HEK293 (cell line): ENCODE data around the gene TAS2R31.

Experiments used
- CTCF ChIA-PET: fragments of 350-600 bp; formaldehyde crosslinking; extraction: SDS; loops from one replicate; lab custom pipeline; 2021; ENCODE audit warnings: antibody characterized with exemption; lab: Yijun Ruan, JAX
- POLR2A ChIA-PET: fragments of 300-600 bp; formaldehyde crosslinking; extraction: SDS; loops from one replicate; lab custom pipeline; 2020; ENCODE audit warnings: antibody characterized with exemption, inconsistent platforms; lab: Yijun Ruan, JAX
- H3K27ac ChIP-seq: fragments of 200-500 bp; sonication (Bioruptor generic); 2 replicates; pipeline ENCODE4 v1.5.1; 2014; ENCODE audit warnings: low read depth, low read length, control low read depth, inconsistent platforms; ENCODE audit errors: extremely low read depth
- H3K36me3 ChIP-seq, 2 experiments: fragments of 200-500 bp in 1 of 2; sonication (Bioruptor generic) in 1 of 2; 1 replicate in 1 of 2; 2 replicates in 1 of 2; pipeline ENCODE4 v1.5.1; 2014 to 2017; ENCODE audit warnings: inconsistent platforms in 2 of 2, low read length in 2 of 2; ENCODE audit not compliant: control insufficient read depth in 2 of 2, insufficient read depth in 1 of 2
- H3K4me1 ChIP-seq: fragments of 200-500 bp; sonication (Bioruptor generic); 2 replicates; pipeline ENCODE4 v1.5.1; 2014; ENCODE audit warnings: mild to moderate bottlenecking, low read length, inconsistent platforms; ENCODE audit not compliant: control insufficient read depth, insufficient read depth
- H3K4me3 ChIP-seq: 2 replicates; pipeline ENCODE4 v1.5.1; 2011; ENCODE audit warnings: low read depth, mild to moderate bottlenecking, control low read depth, low read length, moderate library complexity
- H3K9me3 ChIP-seq: fragments of 200-500 bp; sonication (Bioruptor generic); 2 replicates; pipeline ENCODE4 v1.5.1; 2014; ENCODE audit warnings: low read depth, low read length, inconsistent platforms; ENCODE audit not compliant: control insufficient read depth, insufficient read depth
- AEBP2 ChIP-seq: fragments of 450-650 bp; formaldehyde crosslinking; IDR thresholded peaks from 2 replicates; pipeline ENCODE4 v1.5.1; 2016; ENCODE audit warnings: missing biosample characterization, missing genetic modification characterization, borderline replicate concordance
- BCL6B ChIP-seq: fragments of 450-650 bp; formaldehyde crosslinking; IDR thresholded peaks from 2 replicates; pipeline ENCODE4 v1.5.1; 2017; ENCODE audit warnings: missing biosample characterization, missing genetic modification characterization
- ELK4 ChIP-seq: IDR thresholded peaks from 2 replicates; pipeline ENCODE4 v1.6.1; 2011; ENCODE audit warnings: mild to moderate bottlenecking, low read depth, low read length, borderline replicate concordance
- HOXA7 ChIP-seq: sonication (generic); formaldehyde crosslinking; IDR thresholded peaks from 2 replicates; pipeline ENCODE4 v1.8.1; 2022; ENCODE audit warnings: missing genetic modification reagents, borderline replicate concordance
- KLF10 ChIP-seq: fragments of 450-650 bp; IDR thresholded peaks from 2 replicates; pipeline ENCODE4 v1.5.1; 2018; ENCODE audit warnings: missing biosample characterization, mild to moderate bottlenecking, missing genetic modification characterization
- OVOL3 ChIP-seq: fragments of 450-650 bp; formaldehyde crosslinking; IDR thresholded peaks from 2 replicates; pipeline ENCODE4 v1.5.1; 2016; ENCODE audit warnings: missing biosample characterization, missing genetic modification characterization
- RBAK ChIP-seq: fragments of 450-650 bp; formaldehyde crosslinking; IDR thresholded peaks from 2 replicates; pipeline ENCODE4 v1.5.1; 2016; ENCODE audit warnings: missing biosample characterization, missing genetic modification characterization
- SP3 ChIP-seq: fragments of 450-650 bp; formaldehyde crosslinking; IDR thresholded peaks from 2 replicates; pipeline ENCODE4 v1.5.1; 2016; ENCODE audit warnings: missing biosample characterization, missing genetic modification characterization
- YY1 ChIP-seq: fragments of 450-650 bp; formaldehyde crosslinking; IDR thresholded peaks from 2 replicates; pipeline ENCODE4 v1.5.1; 2018; ENCODE audit warnings: missing biosample characterization, missing genetic modification characterization
- ZBTB17 ChIP-seq: fragments of 450-650 bp; formaldehyde crosslinking; IDR thresholded peaks from 2 replicates; pipeline ENCODE4 v1.5.1; 2016; ENCODE audit warnings: missing biosample characterization, missing genetic modification characterization
- ZBTB49 ChIP-seq: fragments of 450-650 bp; formaldehyde crosslinking; IDR thresholded peaks from 2 replicates; pipeline ENCODE4 v1.5.1; 2016; ENCODE audit warnings: missing biosample characterization, missing genetic modification characterization, low read depth
- ZBTB8A ChIP-seq: fragments of 450-650 bp; formaldehyde crosslinking; IDR thresholded peaks from 2 replicates; pipeline ENCODE4 v1.5.1; 2016; ENCODE audit warnings: missing biosample characterization, missing genetic modification characterization
- ZEB2 ChIP-seq: fragments of 450-650 bp; formaldehyde crosslinking; IDR thresholded peaks from 2 replicates; pipeline ENCODE4 v1.5.1; 2016; ENCODE audit warnings: missing biosample characterization, missing genetic modification characterization
- ZFP3 ChIP-seq: fragments of 450-650 bp; formaldehyde crosslinking; IDR thresholded peaks from 2 replicates; pipeline ENCODE4 v1.5.1; 2016; ENCODE audit warnings: low read depth, missing biosample characterization, missing genetic modification characterization
- ZFP37 ChIP-seq: fragments of 450-650 bp; formaldehyde crosslinking; IDR thresholded peaks from 2 replicates; pipeline ENCODE4 v1.5.1; 2016; ENCODE audit warnings: missing biosample characterization, missing genetic modification characterization
- ZFP41 ChIP-seq: fragments of 450-650 bp; formaldehyde crosslinking; IDR thresholded peaks from 2 replicates; pipeline ENCODE4 v1.5.1; 2016; ENCODE audit warnings: missing biosample characterization, missing genetic modification characterization, borderline replicate concordance
- ZNF112 ChIP-seq: fragments of 450-650 bp; formaldehyde crosslinking; IDR thresholded peaks from 2 replicates; pipeline ENCODE4 v1.5.0; 2017; ENCODE audit warnings: missing biosample characterization, missing genetic modification characterization
- ZNF18 ChIP-seq: fragments of 450-650 bp; formaldehyde crosslinking; IDR thresholded peaks from 2 replicates; pipeline ENCODE4 v1.5.1; 2016; ENCODE audit warnings: missing biosample characterization, missing genetic modification characterization
- ZNF350 ChIP-seq: fragments of 450-650 bp; formaldehyde crosslinking; IDR thresholded peaks from 2 replicates; pipeline ENCODE4 v1.5.0; 2017; ENCODE audit warnings: missing biosample characterization, mild to moderate bottlenecking, missing genetic modification characterization
- ZNF514 ChIP-seq: fragments of 450-650 bp; formaldehyde crosslinking; IDR thresholded peaks from 2 replicates; pipeline ENCODE4 v1.5.1; 2016; ENCODE audit warnings: missing biosample characterization, missing genetic modification characterization
- ZNF529 ChIP-seq: fragments of 450-650 bp; formaldehyde crosslinking; IDR thresholded peaks from 2 replicates; pipeline ENCODE4 v1.5.1; 2017; ENCODE audit warnings: missing genetic modification characterization, missing biosample characterization; ENCODE audit not compliant: insufficient replicate concordance
- ZNF560 ChIP-seq: fragments of 450-650 bp; formaldehyde crosslinking; IDR thresholded peaks from 2 replicates; pipeline ENCODE4 v1.5.1; 2017; ENCODE audit warnings: missing biosample characterization, missing genetic modification characterization, borderline replicate concordance
- ZNF660 ChIP-seq: fragments of 450-650 bp; IDR thresholded peaks from 2 replicates; pipeline ENCODE4 v1.5.1; 2018; ENCODE audit warnings: missing biosample characterization, mild to moderate bottlenecking, missing genetic modification characterization
- ZNF792 ChIP-seq: fragments of 450-650 bp; formaldehyde crosslinking; IDR thresholded peaks from 2 replicates; pipeline ENCODE4 v1.5.1; 2016; ENCODE audit warnings: missing biosample characterization, missing genetic modification characterization
- ZNF837 ChIP-seq: fragments of 450-650 bp; formaldehyde crosslinking; IDR thresholded peaks from 2 replicates; pipeline ENCODE4 v1.5.1; 2016; ENCODE audit warnings: missing biosample characterization, missing genetic modification characterization

The TAS2R31 gene

GRCh38 chr12:11026118-11026517 lies 5.1 kb downstream of the TAS2R31 start (continued):
- TF ChIP-seq ZBTB49 (no peak), ELK4 (no peak), ZBTB8A (tag by site-specific recombination) (no peak), ZNF18 (tag by site-specific recombination) (no peak), ZNF529 (tag by site-specific recombination) (no peak)

- no peaks in the 10 kb centered on the region for H3K4me1 ChIP-seq
- TF ChIP-seq YY1 (tag by site-specific recombination) (no peak), ZNF660 (tag by site-specific recombination) (no peak), ZFP3 (no peak), ZBTB17 (tag by site-specific recombination) (no peak), ZNF350 (tag by site-specific recombination) (no peak), RBAK (tag by site-specific recombination) (no peak), HOXA7 (CRISPR knock-in tag) (no peak), SP3 (tag by site-specific recombination) (no peak), ZFP41 (tag by site-specific recombination) (no peak), BCL6B (tag by site-specific recombination) (no peak), AEBP2 (no peak)
- no peak overlapping the region for H3K4me3 ChIP-seq
- H3K36me3 ChIP-seq, result peaks cover 0 to 7% of the 10 kb centered on the region in 2 experiments; a peak in 2 of 3 replicates
- H3K27ac ChIP-seq, result no peak overlapping the region
- no peaks in the 10 kb centered on the region for H3K9me3 ChIP-seq
- CTCF ChIA-PET, result interaction anchor here (0.9 kb wide), 1 partner anchor 10 kb away, joined by 3 read pairs; no protein-coding TSS in a partner anchor
- POLR2A ChIA-PET, result no interaction called here
These were observed 7.8 kb downstream of the TAS2R31 start for GRCh38 chr12:11023387-11023786.

- no peaks in the 10 kb centered on the region for H3K9me3 ChIP-seq
- H3K27ac ChIP-seq, result no peak within 1 kb of the TSS
- H3K36me3 ChIP-seq, result no peaks in the 10 kb centered on the region; a peak in 1 of 3 replicates
- ChIA-PET CTCF (interaction anchor here (0.9 kb wide), 1 partner anchor 9 kb away, joined by 3 read pairs; no protein-coding TSS in a partner anchor), POLR2A (no interaction called here)
- no peaks in the 10 kb centered on the region for H3K4me1 ChIP-seq
- no peak within 1 kb of the TSS for H3K4me3 ChIP-seq
- TF ChIP-seq ZNF560, result no peak
- no peak for TF ChIP-seq ZFP37 (tag by site-specific recombination)
- TF ChIP-seq OVOL3, result no peak
- no peak for TF ChIP-seq KLF10
- no peak for TF ChIP-seq ZNF792
- TF ChIP-seq ELK4, result no peak
- TF ChIP-seq ZNF514, result no peak
- no peak for TF ChIP-seq ZNF112 (tag by site-specific recombination)
- no peak for TF ChIP-seq ZNF837 (tag by site-specific recombination)
- no peak for TF ChIP-seq ZEB2 (tag by site-specific recombination)
These were observed 8.7 kb downstream of the TAS2R31 start, which contains the start of gene TAS2R19 for GRCh38 chr12:11022520-11022919. Gene TAS2R19 (minus strand): TSS chr12:11022620. CDS start chr12:11022571, 49 bp downstream.
